ENCODE measurements around the gene CLPTM1L. TPM values are rescaled to one million over a fixed set of nuclear protein-coding genes. Genes with fewer than 3 reads are reported as not detected.

The CLPTM1L gene
- polyA plus RNA-seq, 2 of the 4 experiments (the other 2 are of a cell fraction), result 171 to 173 TPM

DNA sequence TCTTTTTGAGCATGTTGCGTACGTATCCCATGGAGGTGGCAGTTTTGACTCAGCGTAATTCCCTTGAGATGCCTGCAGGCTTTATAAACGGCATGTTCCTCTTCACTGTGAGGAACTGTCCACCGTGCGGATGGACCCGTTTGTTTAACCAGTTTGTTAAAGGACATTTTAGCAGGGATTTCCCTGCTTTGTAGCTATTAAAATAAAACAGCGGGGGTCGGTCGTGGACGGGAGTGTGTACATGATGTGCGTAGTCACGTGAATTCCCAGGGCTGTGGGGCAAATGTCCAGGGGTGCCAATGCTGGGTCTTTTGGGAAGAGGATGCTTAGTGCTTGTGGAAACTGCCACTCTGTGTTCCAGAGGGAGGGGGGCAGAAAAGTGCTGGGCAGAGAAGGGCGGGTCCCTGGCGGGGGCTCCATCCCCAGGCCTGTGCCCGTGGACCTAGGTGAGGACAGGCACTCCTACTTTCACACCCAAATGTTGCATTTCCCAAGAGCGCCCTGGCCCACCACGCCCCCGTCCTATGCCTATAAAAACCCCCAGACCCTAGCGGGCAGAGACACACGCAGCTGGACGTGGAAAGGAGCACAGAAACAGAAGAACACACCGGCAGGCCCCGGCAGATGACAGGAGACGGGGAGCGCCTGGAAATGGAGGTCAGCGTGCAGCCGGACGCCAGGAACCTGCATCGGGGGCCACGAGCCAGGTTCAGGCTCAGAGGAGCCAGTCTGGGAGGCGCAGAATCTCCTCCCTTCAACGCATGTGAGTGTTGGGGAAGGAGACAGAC, 46.0 kb downstream of the CLPTM1L start:
- DNase-seq (ENCODE audit: low read depth in 1 of 2, low spot score in 1 of 2) (no peak), FAIRE-seq (no peak), ATAC-seq (no peak)
- Histone ChIP-seq H3K9me3 (peaks cover 8% of the 10 kb centered on the region; the same call in 1 of the 3 replicates), H3K4me3 (no peak overlapping the region), H3K27ac (no peak overlapping the region), H3K4me2 (no peak overlapping the region), H3K4me1 (peaks cover 8% of the 10 kb centered on the region; the same call in 1 of the 3 replicates)
- no peak for TF ChIP-seq NFE2L2 (conservative IDR thresholded peaks at IDR 0.05; ENCODE audit: low read length)
- TF ChIP-seq RCOR1 (IDR thresholded peaks at IDR 0.05; ENCODE audit: low read depth, low read length), result no peak
- CTCF ChIA-PET, result interaction anchor here (1.3 kb wide), 1 partner anchor 10 kb away, joined by 3 read pairs; no protein-coding TSS in a partner anchor
- WGBS (ENCODE audit: missing lambda C conversion rate), result 87% methylated on average over 33 of the region's 33 CpGs
- POLR2A ChIA-PET, result no interaction called here

- no peak overlapping the region for H3K27ac ChIP-seq
- H3K4me1 ChIP-seq, result peaks cover 8% of the 10 kb centered on the region; the same call in 1 of the 3 replicates
- ATAC-seq, result no peak
- H3K4me3 ChIP-seq, result no peak overlapping the region
- peaks cover 4% of the 10 kb centered on the region; the same call in 1 of the 3 replicates for H3K9me3 ChIP-seq
- ChIA-PET POLR2A (no interaction called here), CTCF (interaction anchor here (1.3 kb wide), 1 partner anchor 11 kb away, joined by 3 read pairs; no protein-coding TSS in a partner anchor)
- TF ChIP-seq HOXA7 (CRISPR knock-in tag; IDR thresholded peaks at IDR 0.05) (no peak), MAX (IDR thresholded peaks at IDR 0.05) (no peak), EP300 (IDR thresholded peaks at IDR 0.05) (no peak), CEBPB (IDR thresholded peaks at IDR 0.05) (no peak), RNF2 (IDR thresholded peaks at IDR 0.05; ENCODE audit: borderline replicate concordance, low read depth) (no peak), ZFP36 (IDR thresholded peaks at IDR 0.05; ENCODE audit: borderline replicate concordance, partially characterized antibody) (no peak), ESRRA (IDR thresholded peaks at IDR 0.05; ENCODE audit: borderline replicate concordance, low read length) (no peak), RCOR1 (IDR thresholded peaks at IDR 0.05; ENCODE audit: low read depth, low read length) (no peak), MAZ (IDR thresholded peaks at IDR 0.05; ENCODE audit: borderline replicate concordance, low read depth, low read length) (no peak), SREBF2 (IDR thresholded peaks at IDR 0.05) (no peak), CTCF (IDR thresholded peaks at IDR 0.05) (no peak), CBX2 (IDR thresholded peaks at IDR 0.05; ENCODE audit: borderline replicate concordance, low read depth) (no peak), HMGXB4 (CRISPR knock-in tag; IDR thresholded peaks at IDR 0.05; ENCODE audit: borderline replicate concordance) (no peak), KDM5A (IDR thresholded peaks at IDR 0.05) (no peak)
- TF ChIP-seq, protein P1, sequence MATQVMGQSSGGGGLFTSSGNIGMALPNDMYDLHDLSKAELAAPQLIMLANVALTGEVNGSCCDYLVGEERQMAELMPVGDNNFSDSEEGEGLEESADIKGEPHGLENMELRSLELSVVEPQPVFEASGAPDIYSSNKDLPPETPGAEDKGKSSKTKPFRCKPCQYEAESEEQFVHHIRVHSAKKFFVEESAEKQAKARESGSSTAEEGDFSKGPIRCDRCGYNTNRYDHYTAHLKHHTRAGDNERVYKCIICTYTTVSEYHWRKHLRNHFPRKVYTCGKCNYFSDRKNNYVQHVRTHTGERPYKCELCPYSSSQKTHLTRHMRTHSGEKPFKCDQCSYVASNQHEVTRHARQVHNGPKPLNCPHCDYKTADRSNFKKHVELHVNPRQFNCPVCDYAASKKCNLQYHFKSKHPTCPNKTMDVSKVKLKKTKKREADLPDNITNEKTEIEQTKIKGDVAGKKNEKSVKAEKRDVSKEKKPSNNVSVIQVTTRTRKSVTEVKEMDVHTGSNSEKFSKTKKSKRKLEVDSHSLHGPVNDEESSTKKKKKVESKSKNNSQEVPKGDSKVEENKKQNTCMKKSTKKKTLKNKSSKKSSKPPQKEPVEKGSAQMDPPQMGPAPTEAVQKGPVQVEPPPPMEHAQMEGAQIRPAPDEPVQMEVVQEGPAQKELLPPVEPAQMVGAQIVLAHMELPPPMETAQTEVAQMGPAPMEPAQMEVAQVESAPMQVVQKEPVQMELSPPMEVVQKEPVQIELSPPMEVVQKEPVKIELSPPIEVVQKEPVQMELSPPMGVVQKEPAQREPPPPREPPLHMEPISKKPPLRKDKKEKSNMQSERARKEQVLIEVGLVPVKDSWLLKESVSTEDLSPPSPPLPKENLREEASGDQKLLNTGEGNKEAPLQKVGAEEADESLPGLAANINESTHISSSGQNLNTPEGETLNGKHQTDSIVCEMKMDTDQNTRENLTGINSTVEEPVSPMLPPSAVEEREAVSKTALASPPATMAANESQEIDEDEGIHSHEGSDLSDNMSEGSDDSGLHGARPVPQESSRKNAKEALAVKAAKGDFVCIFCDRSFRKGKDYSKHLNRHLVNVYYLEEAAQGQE (IDR thresholded peaks at IDR 0.05), result no peak
- DNase-seq (ENCODE audit: low read depth in 1 of 2, low spot score in 1 of 2), result no peak
- no peak overlapping the region for H3K4me2 ChIP-seq
- FAIRE-seq, result no peak
- WGBS (ENCODE audit: missing lambda C conversion rate), result 83% methylated on average over 19 of the region's 19 CpGs
Observed at GRCh38 chr5:1298067-1298551, 46.8 kb downstream of the CLPTM1L start.
